CD4-positive, CD25-positive, alpha-beta regulatory T cell (primary cell): Measurements from ENCODE around the gene MRPS6. TPM values are rescaled to one million over a fixed set of nuclear protein-coding genes. Genes with fewer than 3 reads are reported as not detected.

Experiments used
- ATAC-seq, 2 donors: fragments of 150-1000 bp; cut with Tn5 transposase; one replicate each; pipeline ENCODE4 v1.10.0; 2021; ENCODE audit warnings: low read depth in 2 of 2, moderate number of reproducible peaks in 2 of 2, moderate library complexity in 1 of 2
- DNase-seq, 3 donors: peaks; one replicate each; pipeline versions ENCODE4 v3.0.0 to v3.0.0-alpha.2; 2012 to 2022; ENCODE audit warnings: mixed read lengths in 1 of 3
- H3K27ac ChIP-seq: one replicate; pipeline ENCODE4 v1.7.0; 2013; ENCODE audit warnings: mild to moderate bottlenecking, low read length; ENCODE audit not compliant: insufficient read depth, poor library complexity, severe bottlenecking
- H3K27me3 ChIP-seq: one replicate; pipeline ENCODE4 v1.7.0; 2013; ENCODE audit warnings: low read length; ENCODE audit not compliant: control insufficient read depth, insufficient read depth
- H3K36me3 ChIP-seq: one replicate; pipeline ENCODE4 v1.7.0; 2013; ENCODE audit warnings: mild to moderate bottlenecking, low read length, moderate library complexity; ENCODE audit not compliant: control insufficient read depth, insufficient read depth
- H3K4me1 ChIP-seq: 2 replicates; pipeline ENCODE4 v1.7.0; 2013; ENCODE audit warnings: mild to moderate bottlenecking, low read length; ENCODE audit not compliant: insufficient read depth, control insufficient read depth, poor library complexity, severe bottlenecking
- H3K4me3 ChIP-seq: one replicate; pipeline ENCODE4 v1.7.0; 2013; ENCODE audit warnings: low read depth, mild to moderate bottlenecking, low read length, moderate library complexity
- H3K9me3 ChIP-seq, 2 experiments: 1 replicate in 1 of 2; 2 replicates in 1 of 2; pipeline ENCODE4 v1.7.0; 2013; ENCODE audit warnings: low read length in 2 of 2, mild to moderate bottlenecking in 1 of 2, moderate library complexity in 1 of 2; ENCODE audit not compliant: control insufficient read depth in 2 of 2
- H3K27ac Mint-ChIP-seq, 3 donors: one replicate each; pipeline ENCODE4 v1.8.0; 2020 to 2022; ENCODE audit warnings: mild to moderate bottlenecking in 3 of 3, mixed read lengths in 3 of 3, moderate library complexity in 2 of 3
- H3K27me3 Mint-ChIP-seq: one replicate; pipeline ENCODE4 v1.8.0; 2022; ENCODE audit warnings: mild to moderate bottlenecking, mixed read lengths
- H3K36me3 Mint-ChIP-seq: one replicate; pipeline ENCODE4 v1.8.0; 2020; ENCODE audit warnings: mixed read lengths
- H3K4me1 Mint-ChIP-seq, 4 donors: one replicate each; pipeline ENCODE4 v1.8.0; 2020 to 2022; ENCODE audit warnings: mixed read lengths in 4 of 4, mild to moderate bottlenecking in 1 of 4
- H3K4me3 Mint-ChIP-seq, 4 donors: one replicate each; pipeline ENCODE4 v1.8.0; 2020 to 2022; ENCODE audit warnings: mild to moderate bottlenecking in 4 of 4, mixed read lengths in 4 of 4, moderate library complexity in 3 of 4
- H3K9me3 Mint-ChIP-seq, 7 donors: one replicate each; pipeline ENCODE4 v1.8.0; 2020 to 2022; ENCODE audit warnings: mixed read lengths in 7 of 7, mild to moderate bottlenecking in 3 of 7, moderate library complexity in 2 of 7
- polyA plus RNA-seq, 4 donors: library from polyadenylated mRNA; unstranded; fragments of 300-500 nt; fragmentation: Illumina TruSeq; gene quantifications; one replicate each; pipeline ENCODE4 v1.2.3, GENCODE V29; 2021
- total RNA-seq: library from RNA; stranded (reverse); gene quantifications from one replicate; pipeline ENCODE4 v1.2.3, GENCODE V29; 2022

The MRPS6 gene
- total and polyA plus RNA-seq, 5 donors from 2014 or later: 34.9 to 203 (median 184) TPM

DNA sequence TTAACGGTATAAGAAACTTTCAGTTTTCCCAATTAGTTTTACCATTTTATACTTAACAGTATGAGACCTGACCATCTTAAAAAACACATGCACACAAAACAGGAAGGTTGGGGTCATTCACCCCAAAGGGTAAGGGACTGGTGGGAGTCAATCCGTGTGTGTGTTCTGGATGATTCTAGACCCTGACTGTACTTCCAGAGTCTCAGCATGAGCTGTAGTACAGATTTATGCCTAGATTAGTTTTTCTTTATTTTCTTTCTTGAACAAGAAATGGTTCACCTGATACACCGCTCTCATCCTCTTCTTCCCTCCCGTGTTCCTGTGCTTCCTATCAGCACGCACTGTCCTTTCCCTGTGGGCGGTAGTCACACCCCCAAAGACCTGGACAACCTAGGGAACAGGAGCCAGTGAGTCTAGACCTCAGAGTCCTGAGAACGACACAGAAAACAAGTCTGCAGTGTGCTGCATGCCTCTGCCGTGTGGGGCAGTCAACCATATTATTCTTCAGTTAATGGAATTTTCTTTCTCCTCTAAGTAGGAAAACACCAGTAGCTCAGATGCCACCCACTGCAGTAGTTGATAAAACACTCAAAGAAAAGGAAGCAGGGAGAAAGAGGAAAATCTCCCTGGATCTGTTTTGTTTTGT lies 38.9 kb upstream of the MRPS6 start:
- H3K4me3 ChIP-seq: no peak overlapping the region
- peaks cover 6% of the 10 kb centered on the region for H3K4me1 ChIP-seq
- no peak overlapping the region for H3K27ac ChIP-seq
- no peaks in the 10 kb centered on the region for H3K36me3 ChIP-seq
- Mint-ChIP-seq H3K27me3 (no peaks in the 10 kb centered on the region), H3K9me3 (peaks cover 0 to 3% (median 0%) of the 10 kb centered on the region in 7 donors), H3K4me3 (no peak overlapping the region), H3K36me3 (peaks cover 5% of the 10 kb centered on the region), H3K4me1 (peaks cover 4 to 24% (median 18%) of the 10 kb centered on the region in 4 donors), H3K27ac (no peak overlapping the region)
- no peak for DNase-seq
- ATAC-seq: no peak
- H3K27me3 ChIP-seq: no peaks in the 10 kb centered on the region
- no peaks in the 10 kb centered on the region for H3K9me3 ChIP-seq

DNA sequence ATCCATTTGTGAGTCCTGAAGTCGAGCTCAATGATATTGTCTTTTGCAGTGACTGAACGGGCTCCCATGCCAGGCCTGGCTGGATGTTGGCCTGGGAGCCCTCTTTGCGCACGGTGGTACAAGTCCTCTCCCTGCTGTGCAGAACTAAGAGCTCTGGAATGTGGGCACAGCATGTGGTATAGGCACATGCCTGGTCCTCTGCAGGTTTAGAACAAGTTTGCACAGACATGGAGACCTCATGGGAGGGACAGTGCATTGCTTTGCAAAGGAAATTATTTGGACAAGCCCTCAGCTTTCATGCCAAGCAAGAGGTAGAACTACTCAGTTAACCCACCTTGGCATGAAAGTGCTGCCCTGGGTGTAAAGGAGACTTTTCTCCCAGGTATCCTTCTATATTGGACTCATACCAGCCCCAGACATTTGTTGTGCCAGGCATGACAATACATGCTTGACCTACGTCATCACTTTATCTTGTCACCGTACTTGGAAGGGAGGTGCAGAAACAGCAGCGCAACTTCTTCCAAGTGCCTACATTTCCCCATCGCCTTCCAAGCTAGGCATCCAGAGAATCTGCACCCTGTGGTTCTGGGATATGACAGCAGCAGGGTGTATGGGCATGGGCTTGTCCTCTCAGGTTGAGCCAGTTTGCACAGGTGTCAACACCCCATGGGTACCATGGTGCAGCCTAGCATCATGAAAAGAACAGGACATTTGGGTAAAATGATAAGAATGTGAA lies 37.6 kb upstream of the MRPS6 start:
- Mint-ChIP-seq H3K4me1 (peaks cover 0 to 20% (median 13%) of the 10 kb centered on the region in 4 donors), H3K27me3 (no peaks in the 10 kb centered on the region), H3K27ac (no peak overlapping the region), H3K9me3 (peaks cover 0 to 3% (median 0%) of the 10 kb centered on the region in 7 donors), H3K36me3 (peaks cover 5% of the 10 kb centered on the region), H3K4me3 (no peak overlapping the region)
- DNase-seq: no peak
- no peak for ATAC-seq
- H3K27me3 ChIP-seq: no peaks in the 10 kb centered on the region
- H3K36me3 ChIP-seq: no peaks in the 10 kb centered on the region
- no peaks in the 10 kb centered on the region for H3K9me3 ChIP-seq
- H3K27ac ChIP-seq: no peak overlapping the region
- no peak overlapping the region for H3K4me3 ChIP-seq
- H3K4me1 ChIP-seq: no peaks in the 10 kb centered on the region

DNA sequence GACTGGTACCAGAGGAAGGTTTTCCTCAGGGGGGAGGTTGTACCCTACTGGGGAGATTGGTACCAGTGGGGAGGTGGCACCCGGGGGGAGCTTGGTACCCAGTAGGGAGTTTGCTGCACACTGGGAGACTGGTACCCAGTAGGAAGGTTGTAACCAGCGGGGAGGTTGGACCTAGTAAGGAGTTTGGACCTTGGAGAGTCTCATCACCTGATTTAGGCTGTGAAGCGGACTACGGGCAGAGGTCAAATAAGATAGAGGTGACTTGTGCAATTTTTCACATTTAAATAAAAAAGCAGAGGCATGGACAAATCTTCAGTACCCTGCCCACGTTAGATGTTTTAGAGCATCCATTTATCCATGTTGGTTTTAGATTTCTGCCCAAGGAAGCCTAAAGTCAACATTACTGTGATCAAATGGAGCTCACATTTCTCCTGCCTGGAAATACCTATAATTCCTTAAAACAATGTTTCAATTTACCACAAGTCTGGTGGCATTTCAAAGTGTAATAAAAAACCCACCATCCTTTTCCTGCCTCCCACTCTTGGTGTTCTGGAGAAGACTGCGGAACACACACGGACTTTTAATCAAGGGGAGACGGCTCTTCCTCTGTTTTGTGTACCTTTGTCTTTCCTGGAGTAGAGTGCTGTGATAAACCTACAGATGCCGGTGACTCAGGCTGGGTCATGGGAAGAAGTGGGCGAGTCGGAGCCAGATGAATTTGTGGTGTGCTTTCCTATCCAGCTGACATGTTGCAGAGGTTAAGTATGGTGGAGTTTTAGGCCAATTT lies 36.2 kb upstream of the MRPS6 start:
- H3K27ac ChIP-seq: no peak overlapping the region
- H3K9me3 ChIP-seq: no peaks in the 10 kb centered on the region
- H3K4me1 ChIP-seq: no peaks in the 10 kb centered on the region
- no peak overlapping the region for H3K4me3 Mint-ChIP-seq
- ATAC-seq: no peak
- no peak for DNase-seq
- H3K4me1 Mint-ChIP-seq: peaks cover 0 to 9% (median 5%) of the 10 kb centered on the region in 4 donors
- H3K27ac Mint-ChIP-seq: no peak overlapping the region
- H3K9me3 Mint-ChIP-seq: peaks cover 0 to 3% (median 0%) of the 10 kb centered on the region in 7 donors
- H3K27me3 ChIP-seq: no peaks in the 10 kb centered on the region
- H3K4me3 ChIP-seq: no peak overlapping the region
- H3K36me3 ChIP-seq: no peaks in the 10 kb centered on the region
- H3K36me3 Mint-ChIP-seq: peaks cover 5% of the 10 kb centered on the region
- H3K27me3 Mint-ChIP-seq: no peaks in the 10 kb centered on the region

DNA sequence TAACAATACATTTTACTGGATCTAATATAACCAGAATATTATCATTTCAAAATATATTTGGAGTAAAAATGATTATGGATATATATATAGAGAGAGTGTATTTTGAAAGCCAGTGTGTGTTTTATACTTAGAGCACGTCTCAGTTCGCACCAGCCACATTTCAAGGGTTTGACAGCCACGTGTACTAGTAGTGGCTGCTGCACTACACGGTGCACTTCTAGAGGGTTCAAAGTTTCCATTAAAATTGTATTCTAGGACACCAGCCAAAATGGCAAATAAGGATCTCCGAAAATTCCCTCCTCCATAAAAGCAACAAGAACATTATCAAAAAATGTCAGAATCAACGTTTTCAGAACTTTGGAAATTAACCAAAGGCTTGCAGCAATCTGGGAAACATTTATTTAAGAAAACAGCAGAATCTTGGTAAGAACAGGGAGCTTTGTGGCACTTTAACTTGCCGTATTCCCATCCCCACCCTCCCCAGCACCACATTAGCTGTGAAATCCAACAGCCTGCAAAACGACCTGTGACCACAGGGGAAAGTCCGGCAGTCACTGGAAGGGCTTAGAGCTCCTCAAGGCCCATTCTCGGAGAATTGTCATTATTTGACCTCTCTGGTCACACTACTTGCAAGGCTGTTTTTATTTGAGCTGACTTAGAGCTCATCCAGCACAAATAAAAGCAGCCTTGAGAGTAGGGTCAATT lies 33.5 kb upstream of the MRPS6 start:
- peaks cover 5% of the 10 kb centered on the region for H3K36me3 Mint-ChIP-seq

DNA sequence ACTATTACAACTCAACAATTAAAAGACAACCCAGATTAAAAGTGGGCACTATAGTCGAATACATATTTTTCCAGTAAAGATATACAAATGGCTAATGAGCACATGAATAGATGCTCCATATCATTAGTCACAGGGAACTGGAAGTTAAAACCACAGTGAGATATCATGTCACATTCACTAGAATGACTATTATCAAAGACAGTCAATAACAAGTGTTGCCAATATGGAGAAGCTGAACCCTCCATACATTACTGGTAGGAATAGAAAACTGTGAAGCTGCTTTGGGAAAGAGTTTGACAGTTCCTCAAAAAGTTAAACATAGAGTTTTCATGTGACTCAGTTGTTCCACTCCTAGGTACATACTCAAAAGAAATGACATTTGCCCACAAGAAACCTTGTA lies 30.6 kb upstream of the MRPS6 start:
- Histone ChIP-seq H3K4me1 (peaks cover 3% of the 10 kb centered on the region), H3K36me3 (no peaks in the 10 kb centered on the region), H3K9me3 (no peaks in the 10 kb centered on the region), H3K27ac (no peak overlapping the region), H3K27me3 (no peaks in the 10 kb centered on the region), H3K4me3 (no peak overlapping the region)
- H3K4me3 Mint-ChIP-seq: no peak overlapping the region
- no peak for ATAC-seq
- peaks cover 8% of the 10 kb centered on the region for H3K27me3 Mint-ChIP-seq
- no peaks in the 10 kb centered on the region for H3K36me3 Mint-ChIP-seq
- H3K9me3 Mint-ChIP-seq: no peaks in the 10 kb centered on the region
- peak overlapping the region in 1 of 3 donors; percentile 15 for H3K27ac Mint-ChIP-seq
- H3K4me1 Mint-ChIP-seq: peaks cover 4 to 13% (median 8%) of the 10 kb centered on the region in 4 donors
- no peak for DNase-seq

More for the DNA sequence above, 33.5 kb upstream of the MRPS6 start:
- Histone ChIP-seq H3K4me1 (no peaks in the 10 kb centered on the region), H3K4me3 (no peak overlapping the region), H3K9me3 (no peaks in the 10 kb centered on the region), H3K27me3 (no peaks in the 10 kb centered on the region), H3K36me3 (no peaks in the 10 kb centered on the region), H3K27ac (no peak overlapping the region)
- no peak for ATAC-seq
- Mint-ChIP-seq H3K27ac (no peak overlapping the region), H3K9me3 (peaks cover 0 to 1% (median 0%) of the 10 kb centered on the region in 7 donors), H3K4me3 (no peak overlapping the region), H3K4me1 (peaks cover 0 to 3% (median 0%) of the 10 kb centered on the region in 4 donors), H3K27me3 (peaks cover 8% of the 10 kb centered on the region)
- no peak for DNase-seq

DNA sequence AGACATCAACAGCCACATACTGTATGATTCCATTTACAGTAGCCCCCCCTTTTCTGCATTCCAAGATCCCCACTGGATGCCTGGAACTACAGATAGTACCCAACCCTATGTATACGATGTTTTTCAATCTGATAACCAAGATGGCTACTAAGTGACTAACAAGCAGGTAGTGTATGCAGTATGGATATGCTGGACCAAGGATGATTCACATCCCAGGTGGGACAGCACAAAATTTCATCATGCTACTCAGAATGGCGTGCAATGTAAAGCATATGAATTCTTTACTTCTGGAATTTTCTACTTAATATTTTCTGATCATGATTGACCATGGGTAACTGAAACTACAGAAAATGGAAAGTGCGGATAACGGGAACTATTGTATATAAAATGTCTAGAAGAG lies 30.0 kb upstream of the MRPS6 start:
- H3K9me3 Mint-ChIP-seq: no peaks in the 10 kb centered on the region
- no peak overlapping the region for H3K4me3 Mint-ChIP-seq
- H3K36me3 Mint-ChIP-seq: no peaks in the 10 kb centered on the region
- Histone ChIP-seq H3K27me3 (no peaks in the 10 kb centered on the region), H3K36me3 (no peaks in the 10 kb centered on the region), H3K27ac (no peak overlapping the region), H3K9me3 (no peaks in the 10 kb centered on the region), H3K4me1 (peaks cover 3% of the 10 kb centered on the region), H3K4me3 (no peak overlapping the region)
- peaks cover 8% of the 10 kb centered on the region for H3K27me3 Mint-ChIP-seq
- ATAC-seq (no peak), DNase-seq (no peak)
- H3K27ac Mint-ChIP-seq: no peak overlapping the region
- peaks cover 4 to 13% (median 8%) of the 10 kb centered on the region in 4 donors for H3K4me1 Mint-ChIP-seq

DNA sequence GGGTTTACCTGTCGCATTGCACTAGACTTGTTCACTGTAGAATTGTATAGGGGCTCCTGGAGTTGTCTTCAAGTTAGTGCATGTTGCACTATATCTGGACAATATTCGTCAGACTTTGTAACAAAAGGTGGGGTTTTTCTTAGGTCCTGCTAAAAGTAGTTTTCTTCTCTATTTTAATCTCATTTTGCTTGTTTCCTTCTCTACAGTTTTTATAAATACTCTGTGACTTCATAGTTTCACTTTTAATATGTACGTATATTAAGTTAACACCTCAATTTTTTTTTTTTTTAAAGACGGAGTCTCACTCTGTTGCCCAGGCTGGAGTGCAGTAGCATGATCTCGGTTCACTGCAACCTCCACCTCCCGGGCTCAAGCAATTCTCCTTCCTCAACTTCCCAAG lies 26.5 kb upstream of the MRPS6 start:
- H3K4me1 Mint-ChIP-seq: peaks cover 4 to 16% (median 10%) of the 10 kb centered on the region in 4 donors
- no peak overlapping the region for H3K27ac ChIP-seq
- H3K27me3 ChIP-seq: no peaks in the 10 kb centered on the region
- peak overlapping the region; percentile 13 to 80 (median 63) for H3K4me3 Mint-ChIP-seq
- H3K27ac Mint-ChIP-seq: peak overlapping the region in 1 of 3 donors; percentile 80
- H3K36me3 Mint-ChIP-seq: no peaks in the 10 kb centered on the region
- peak in 2 of 3 donors; percentile 9 to 20 for DNase-seq
- H3K4me3 ChIP-seq: peak overlapping the region; percentile 77
- ATAC-seq: no peak
- peaks cover 8% of the 10 kb centered on the region for H3K27me3 Mint-ChIP-seq
- no peaks in the 10 kb centered on the region for H3K36me3 ChIP-seq
- no peaks in the 10 kb centered on the region for H3K9me3 Mint-ChIP-seq
- H3K4me1 ChIP-seq: peaks cover 3% of the 10 kb centered on the region
- H3K9me3 ChIP-seq: no peaks in the 10 kb centered on the region
